Measurements from ENCODE around the gene ACOT13. TPM values are rescaled to one million over a fixed set of nuclear protein-coding genes. Genes with fewer than 3 reads are reported as not detected.

Gene ACOT13
- total RNA-seq, 1 donor from 2014 or later, result 3.2 TPM

Other genes starting within 250 kb of the ACOT13 start
- gene GPLD1, start 177.5 kb upstream of the ACOT13 start, total RNA-seq, result under 0.01 and 0.20 TPM in 2 replicates
- gene ALDH5A1, start 172.1 kb upstream of the ACOT13 start, total RNA-seq, result 0.44 and 1.4 TPM in 2 replicates
- under 0.01 TPM in 1 of 2 replicates, not detected in the other for gene KIAA0319, start 20.9 kb upstream of the ACOT13 start, total RNA-seq
- gene TDP2, start 178 bp upstream of the ACOT13 start, total RNA-seq, result 17.9 and 19.0 TPM in 2 replicates
- 68.1 and 70.0 TPM in 2 replicates for gene C6orf62, start 52.1 kb downstream of the ACOT13 start, total RNA-seq
- gene GMNN, start 107.9 kb downstream of the ACOT13 start, total RNA-seq, result 7.9 and 13.9 TPM in 2 replicates
- gene ARMH2, start 131.8 kb downstream of the ACOT13 start, total RNA-seq, result not detected in 2 replicates

Measured in lung microvascular endothelial cell (primary cell).